C4-2B (cell line): ENCODE results near the gene ZBTB21.
"Not testable (repeated sequence)": the region's sequence is repeated elsewhere in the genome, so short reads cannot be mapped to it uniquely, and the experiment has no call there.

Experiments
- H3K27ac ChIP-seq: fragments of 450-650 bp; 2 replicates; pipeline ENCODE4 v1.5.1; 2017
- ZFX ChIP-seq: fragments of 450-650 bp; IDR thresholded peaks from 2 replicates; pipeline ENCODE4 v1.6.1; 2017
- TF ChIP-seq, protein P1 (sequence below): fragments of 450-650 bp; conservative IDR thresholded peaks from 2 replicates; pipeline ENCODE4 v1.5.1; 2017; ENCODE audit warnings: mild to moderate bottlenecking

Gene ZBTB21

DNA sequence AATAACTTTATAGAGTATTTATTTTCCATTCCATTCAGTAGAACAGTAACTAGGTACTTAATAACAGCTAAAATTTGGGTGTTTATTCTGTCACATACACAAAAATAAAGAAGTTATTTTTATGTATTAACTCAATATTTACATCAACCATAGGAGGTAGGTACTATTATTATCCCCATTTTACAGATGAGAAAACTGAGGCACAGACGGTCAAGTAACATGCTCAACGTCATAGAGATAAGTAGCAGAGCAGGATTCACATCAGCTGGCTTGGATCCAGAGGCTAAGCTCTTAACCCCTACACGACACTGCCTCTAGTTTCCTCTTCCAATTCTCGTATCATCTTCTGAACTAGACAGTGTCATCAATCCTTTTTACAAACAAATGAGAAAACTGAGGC is 9.3 kb downstream of the ZBTB21 start:
- H3K27ac ChIP-seq = no peak overlapping the region
- TF ChIP-seq ZFX = no peak
- TF ChIP-seq, protein P1, sequence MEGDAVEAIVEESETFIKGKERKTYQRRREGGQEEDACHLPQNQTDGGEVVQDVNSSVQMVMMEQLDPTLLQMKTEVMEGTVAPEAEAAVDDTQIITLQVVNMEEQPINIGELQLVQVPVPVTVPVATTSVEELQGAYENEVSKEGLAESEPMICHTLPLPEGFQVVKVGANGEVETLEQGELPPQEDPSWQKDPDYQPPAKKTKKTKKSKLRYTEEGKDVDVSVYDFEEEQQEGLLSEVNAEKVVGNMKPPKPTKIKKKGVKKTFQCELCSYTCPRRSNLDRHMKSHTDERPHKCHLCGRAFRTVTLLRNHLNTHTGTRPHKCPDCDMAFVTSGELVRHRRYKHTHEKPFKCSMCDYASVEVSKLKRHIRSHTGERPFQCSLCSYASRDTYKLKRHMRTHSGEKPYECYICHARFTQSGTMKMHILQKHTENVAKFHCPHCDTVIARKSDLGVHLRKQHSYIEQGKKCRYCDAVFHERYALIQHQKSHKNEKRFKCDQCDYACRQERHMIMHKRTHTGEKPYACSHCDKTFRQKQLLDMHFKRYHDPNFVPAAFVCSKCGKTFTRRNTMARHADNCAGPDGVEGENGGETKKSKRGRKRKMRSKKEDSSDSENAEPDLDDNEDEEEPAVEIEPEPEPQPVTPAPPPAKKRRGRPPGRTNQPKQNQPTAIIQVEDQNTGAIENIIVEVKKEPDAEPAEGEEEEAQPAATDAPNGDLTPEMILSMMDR = no peak

DNA sequence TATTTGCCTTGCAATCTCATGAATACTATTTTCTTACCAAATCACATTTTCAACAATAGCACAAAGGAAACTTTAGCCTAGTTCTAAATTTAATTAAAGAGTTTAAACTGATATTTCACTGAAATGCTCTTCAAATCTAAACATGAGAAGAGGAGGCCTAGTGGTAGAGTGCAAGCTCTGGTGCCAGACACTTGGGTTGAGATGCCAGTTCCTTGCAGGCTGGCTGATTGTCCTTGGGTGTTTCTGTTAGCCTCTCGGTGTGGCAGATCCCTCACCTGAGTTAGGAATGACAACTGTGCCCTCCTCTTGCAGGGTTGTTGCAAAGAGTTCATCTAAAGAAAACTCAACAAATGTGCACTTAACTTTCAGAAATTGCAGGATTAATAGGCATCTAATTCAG is 12.5 kb downstream of the ZBTB21 start:
- no peak overlapping the region for H3K27ac ChIP-seq
- TF ChIP-seq, protein P1 = no peak
- no peak for TF ChIP-seq ZFX

DNA sequence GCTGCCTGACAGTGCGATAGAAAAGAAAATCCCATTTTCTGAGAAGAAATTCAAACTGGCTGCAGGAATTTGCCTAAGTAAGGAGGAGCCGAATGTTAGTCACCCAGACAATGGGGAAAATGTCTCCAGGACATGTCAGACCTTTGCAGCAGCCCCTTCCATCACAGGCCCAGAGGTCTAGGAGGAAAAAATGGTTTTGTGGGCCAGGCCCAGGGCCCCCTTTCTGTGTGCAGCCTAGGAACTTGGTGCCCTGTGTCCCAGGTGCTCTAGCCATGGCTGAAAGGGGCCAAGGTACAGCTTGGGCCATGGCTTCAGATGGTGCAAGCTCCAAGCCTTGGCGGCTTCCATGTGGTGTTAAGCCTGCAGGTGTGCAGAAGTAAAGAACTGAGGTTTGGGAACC is 14.6 kb downstream of the ZBTB21 start:
- H3K27ac ChIP-seq = no peak overlapping the region
- TF ChIP-seq, protein P1 = no peak
- no peak for TF ChIP-seq ZFX

- not testable (repeated sequence) for H3K27ac ChIP-seq
Measured at GRCh38 chr21:41994613-41995012, 15.5 kb downstream of the ZBTB21 start.

- H3K27ac ChIP-seq = no peak overlapping the region
- TF ChIP-seq, protein P1 = no peak
- TF ChIP-seq ZFX = no peak
Measured at GRCh38 chr21:41993744-41994143, 16.4 kb downstream of the ZBTB21 start.

GRCh38 chr21:41992576-41992975 is 17.6 kb downstream of the ZBTB21 start:
- no peak overlapping the region for H3K27ac ChIP-seq
- no peak for TF ChIP-seq ZFX
- TF ChIP-seq, protein P1 = no peak

- TF ChIP-seq, protein P1 = no peak
- TF ChIP-seq ZFX = no peak
- H3K27ac ChIP-seq = no peak overlapping the region
Measured at GRCh38 chr21:41991659-41992058, 18.5 kb downstream of the ZBTB21 start.

DNA sequence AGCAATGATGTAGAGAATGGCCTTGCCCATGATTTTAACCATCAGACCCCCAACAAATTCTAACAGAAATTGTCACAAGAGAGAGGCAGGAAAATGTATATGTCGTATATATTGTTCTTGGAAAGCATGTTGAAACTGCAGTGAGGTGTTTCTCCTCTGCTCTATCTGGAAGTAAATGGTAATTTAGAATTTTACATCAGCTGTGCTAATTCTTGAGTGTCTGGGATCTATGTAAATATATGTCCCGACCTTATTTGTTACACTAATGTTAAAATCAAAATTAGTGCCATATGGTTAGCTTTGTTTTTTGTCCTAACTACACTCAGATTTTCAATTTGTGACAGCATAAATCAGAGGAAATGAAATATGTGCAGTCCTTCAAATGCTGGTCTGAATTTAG is 20.5 kb downstream of the ZBTB21 start:
- H3K27ac ChIP-seq = no peak overlapping the region
- TF ChIP-seq, protein P1 = no peak
- no peak for TF ChIP-seq ZFX
